Spleen (tissue), 11 donors: ENCODE data around the gene WWP2. TPM values are rescaled to one million over a fixed set of nuclear protein-coding genes. Genes with fewer than 3 reads are reported as not detected.

ENCODE experiments used
- DNase-seq: peaks from one replicate; pipeline ENCODE4 v3.0.0-alpha.2; 2020
- H3K27ac ChIP-seq, 8 donors: fragments of 200-600 bp; sonication (generic) in 7 of 8; 1 replicate in 4 of 8; 2 replicates in 4 of 8; pipeline versions ENCODE4 v1.5.0 to v1.8.0; 2016 to 2021; ENCODE audit warnings: inconsistent platforms in 4 of 8, mild to moderate bottlenecking in 4 of 8, moderate library complexity in 1 of 8
- H3K27me3 ChIP-seq, 7 donors: fragments of 200-600 bp; sonication (generic) in 6 of 7; replicated peaks in 1 of 7; 1 replicate in 4 of 7; 2 replicates in 3 of 7; pipeline versions ENCODE4 v1.5.0 to v1.8.0; 2016 to 2021; ENCODE audit warnings: inconsistent platforms in 3 of 7, mild to moderate bottlenecking in 1 of 7
- H3K36me3 ChIP-seq, 6 donors: fragments of 200-600 bp; sonication (generic) in 5 of 6; 1 replicate in 4 of 6; 2 replicates in 2 of 6; pipeline versions ENCODE4 v1.5.0 to v1.8.0; 2016 to 2021; ENCODE audit warnings: inconsistent platforms in 2 of 6
- H3K4me1 ChIP-seq, 6 donors: fragments of 200-600 bp; sonication (generic) in 5 of 6; 1 replicate in 3 of 6; 2 replicates in 3 of 6; pipeline versions ENCODE4 v1.5.0 to v1.8.0; 2016 to 2021; ENCODE audit warnings: inconsistent platforms in 3 of 6
- H3K4me3 ChIP-seq, 8 donors: fragments of 200-600 bp; sonication (generic) in 7 of 8; 1 replicate in 4 of 8; 2 replicates in 4 of 8; pipeline versions ENCODE4 v1.5.0 to v1.8.0; 2016 to 2021; ENCODE audit warnings: inconsistent platforms in 4 of 8, mild to moderate bottlenecking in 4 of 8, moderate library complexity in 2 of 8
- H3K9me3 ChIP-seq, 8 donors: fragments of 200-600 bp; sonication (generic) in 7 of 8; 1 replicate in 4 of 8; 2 replicates in 4 of 8; pipeline versions ENCODE4 v1.5.0 to v1.8.0; 2016 to 2021; ENCODE audit warnings: inconsistent platforms in 4 of 8
- POLR2A ChIP-seq, 3 donors: fragments of 450-650 bp; IDR thresholded peaks; one replicate each; pipeline ENCODE4 v1.5.1; 2017; ENCODE audit warnings: antibody characterized with exemption in 3 of 3, mild to moderate bottlenecking in 1 of 3
- POLR2AphosphoS5 ChIP-seq, 3 donors: sonication (generic); formaldehyde crosslinking; IDR thresholded peaks; one replicate each; pipeline ENCODE4 v1.5.1; 2017; ENCODE audit warnings: antibody characterized with exemption in 3 of 3
- WGBS, 5 donors: extraction: QIAGEN DNeasy Blood & Tissue Kit in 3 of 5; methylation state at CpG; one replicate each; pipeline versions ENCODE4 v1.1.5 to v1.1.7; 2013 to 2018; 5-methylcytosine and 5-hydroxymethylcytosine counted together
- intact Hi-C: fragments of 100-400 bp; cut with DNase I; formaldehyde crosslinking; loops from one replicate; pipeline ENCODE4 v1.15.0; 2023; ENCODE audit warnings: low total_unique reads
- polyA plus RNA-seq, 3 donors: library from polyadenylated mRNA; stranded (reverse); fragments of 200-250 nt; gene quantifications; one replicate each; pipeline ENCODE4 v1.2.1, GENCODE V29; 2013
- total RNA-seq, 7 donors: library from RNA; depleted of rRNA in 3 of 7; stranded (reverse); fragments of >200 nt in 3 of 7; fragmentation: NEBNext Ultra II Directional in 4 of 7; extraction: Animal tissue kit (Norgen Biotek cat#: 25700) in 4 of 7; gene quantifications; one replicate each; pipeline versions ENCODE4 v1.1.0 to v1.2.1, GENCODE V29; 2016 to 2021
- TF ChIP-seq, protein P1 (sequence below), 11 experiments: fragments of 200-600 bp in 7 of 11; fragments of 450-650 bp in 4 of 11; sonication (generic) in 4 of 11; IDR thresholded peaks in 8 of 11; conservative IDR thresholded peaks in 3 of 11; 1 replicate in 7 of 11; 2 replicates in 4 of 11; pipeline versions ENCODE4 v1.4.0 to v1.8.0; 2016 to 2021; ENCODE audit warnings: antibody characterized with exemption in 11 of 11, inconsistent platforms in 4 of 11, mild to moderate bottlenecking in 1 of 11
- donor health status: healthy with polysubstance abuse.
- donor health status: DM: no; HTN: no; CAD: no; lungs with moderate emphysema.
- donor health status: DM: no; HTN: no; CAD: no.
- donor health status: Bipolar disorder and iron deficiency.
- donor health status: healthy.
- donor health status: DM: no; HTN: no; CAD: no.
- donor health status: DM: yes; HTN: yes; CAD: no.

Gene WWP2
- total and polyA plus RNA-seq, 10 donors, result 13.7 to 109 (median 67.7) TPM

DNA sequence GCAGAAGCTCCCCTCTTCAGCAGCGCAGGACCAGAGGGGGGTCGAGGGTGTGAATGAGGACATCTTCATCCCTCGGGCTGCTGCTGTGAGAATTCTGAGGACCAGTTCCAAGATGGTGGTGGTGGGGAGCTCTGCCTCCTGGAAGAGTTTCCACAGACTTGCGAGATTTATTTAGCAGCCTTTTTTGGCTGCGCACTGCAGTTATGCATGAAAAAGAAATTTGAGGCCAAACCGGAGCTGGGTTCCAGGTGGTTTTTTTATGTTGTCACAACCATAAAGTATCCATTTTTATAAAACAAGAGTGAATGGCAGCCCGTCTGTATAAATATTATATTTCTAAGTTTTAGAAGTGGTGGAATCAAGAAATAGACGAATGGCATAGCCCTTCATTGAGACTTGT is 112.1 kb downstream of the WWP2 start:
- no peak overlapping the region for H3K27ac ChIP-seq

DNA sequence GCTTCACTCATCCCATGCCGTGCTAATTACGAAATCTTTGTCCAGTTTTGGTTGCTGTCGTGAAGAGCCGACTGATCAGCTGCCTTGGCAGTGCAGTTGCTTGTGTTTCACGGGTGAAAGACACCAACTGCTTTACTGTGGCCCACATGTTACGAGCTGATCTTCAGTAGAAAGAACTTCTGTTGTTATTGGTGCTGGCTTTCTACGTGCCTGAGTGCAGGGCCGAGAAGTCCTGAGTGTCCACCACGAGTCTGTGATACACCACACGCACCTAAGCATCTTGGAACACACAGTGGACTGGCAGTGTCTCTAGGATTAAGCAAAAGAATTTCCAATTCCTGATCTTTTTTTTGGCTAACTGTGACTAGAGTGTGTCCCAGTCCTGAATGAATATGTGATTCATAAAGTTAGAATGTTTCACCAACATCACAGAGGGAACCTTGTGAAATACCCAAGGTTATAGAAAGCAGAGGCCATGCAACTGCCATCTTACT is 118.6 kb downstream of the WWP2 start:
- TF ChIP-seq, protein P1, sequence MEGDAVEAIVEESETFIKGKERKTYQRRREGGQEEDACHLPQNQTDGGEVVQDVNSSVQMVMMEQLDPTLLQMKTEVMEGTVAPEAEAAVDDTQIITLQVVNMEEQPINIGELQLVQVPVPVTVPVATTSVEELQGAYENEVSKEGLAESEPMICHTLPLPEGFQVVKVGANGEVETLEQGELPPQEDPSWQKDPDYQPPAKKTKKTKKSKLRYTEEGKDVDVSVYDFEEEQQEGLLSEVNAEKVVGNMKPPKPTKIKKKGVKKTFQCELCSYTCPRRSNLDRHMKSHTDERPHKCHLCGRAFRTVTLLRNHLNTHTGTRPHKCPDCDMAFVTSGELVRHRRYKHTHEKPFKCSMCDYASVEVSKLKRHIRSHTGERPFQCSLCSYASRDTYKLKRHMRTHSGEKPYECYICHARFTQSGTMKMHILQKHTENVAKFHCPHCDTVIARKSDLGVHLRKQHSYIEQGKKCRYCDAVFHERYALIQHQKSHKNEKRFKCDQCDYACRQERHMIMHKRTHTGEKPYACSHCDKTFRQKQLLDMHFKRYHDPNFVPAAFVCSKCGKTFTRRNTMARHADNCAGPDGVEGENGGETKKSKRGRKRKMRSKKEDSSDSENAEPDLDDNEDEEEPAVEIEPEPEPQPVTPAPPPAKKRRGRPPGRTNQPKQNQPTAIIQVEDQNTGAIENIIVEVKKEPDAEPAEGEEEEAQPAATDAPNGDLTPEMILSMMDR (IDR thresholded peaks at IDR 0.05 in 8 of 11, conservative IDR thresholded peaks at IDR 0.05 in 3 of 11), result no peak
- TF ChIP-seq POLR2AphosphoS5 (IDR thresholded peaks at IDR 0.05) (no peak), POLR2A (IDR thresholded peaks at IDR 0.05) (no peak)
- no peak overlapping the region for H3K4me3 ChIP-seq
- no peak overlapping the region for H3K27ac ChIP-seq

More for the DNA sequence above, 112.1 kb downstream of the WWP2 start:
- intact Hi-C loops, result no loop called here
- DNase-seq, result no peak
- Histone ChIP-seq H3K36me3 (peaks cover 0 to 99% (median 69%) of the 10 kb centered on the region in 6 donors), H3K4me1 (peaks cover 0 to 9% (median 0%) of the 10 kb centered on the region in 6 donors), H3K4me3 (no peak overlapping the region), H3K9me3 (peaks cover 0 to 13% (median 11%) of the 10 kb centered on the region in 8 donors), H3K27me3 (no peaks in the 10 kb centered on the region)
- TF ChIP-seq POLR2AphosphoS5 (IDR thresholded peaks at IDR 0.05) (no peak), POLR2A (IDR thresholded peaks at IDR 0.05) (no peak)
- TF ChIP-seq, protein P1 (IDR thresholded peaks at IDR 0.05 in 8 of 11, conservative IDR thresholded peaks at IDR 0.05 in 3 of 11), result no peak
- 83 to 92% (median 88%) methylated on average over 8 of the region's 8 CpGs for WGBS, 5 donors

DNA sequence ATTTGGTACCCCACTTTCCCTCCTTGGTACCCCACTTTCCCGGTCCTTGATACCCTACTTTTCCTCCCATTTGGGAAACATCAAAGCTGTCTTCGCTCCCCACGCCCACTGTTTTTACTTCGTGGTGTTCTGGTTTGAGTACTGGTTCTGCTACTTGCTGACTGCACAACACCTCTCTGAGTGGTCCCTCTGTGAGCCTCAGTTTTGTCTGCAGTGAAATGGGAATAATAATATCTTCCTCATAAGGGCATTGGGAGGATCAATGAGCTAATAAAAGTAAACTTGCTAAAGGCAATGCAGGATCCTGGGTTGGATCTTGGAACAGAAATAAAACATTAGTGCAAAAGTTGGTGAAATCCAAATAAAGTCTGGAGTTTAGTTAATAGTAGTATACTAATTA is 119.0 kb downstream of the WWP2 start:
- TF ChIP-seq POLR2A (IDR thresholded peaks at IDR 0.05), result no peak
- TF ChIP-seq, protein P1 (IDR thresholded peaks at IDR 0.05 in 8 of 11, conservative IDR thresholded peaks at IDR 0.05 in 3 of 11), result no peak
- TF ChIP-seq POLR2AphosphoS5 (IDR thresholded peaks at IDR 0.05), result no peak
- intact Hi-C loops, result no loop called here
- Histone ChIP-seq H3K27ac (no peak overlapping the region), H3K9me3 (peaks cover 0 to 11% (median 10%) of the 10 kb centered on the region in 8 donors), H3K36me3 (peaks cover 0 to 88% (median 34%) of the 10 kb centered on the region in 6 donors), H3K4me3 (no peak overlapping the region), H3K4me1 (no peaks in the 10 kb centered on the region), H3K27me3 (no peaks in the 10 kb centered on the region)
- DNase-seq, result no peak
- 94 to 99% (median 96%) methylated on average over 4 of the region's 4 CpGs for WGBS, 5 donors

More for the DNA sequence above, 118.6 kb downstream of the WWP2 start:
- intact Hi-C loops, result no loop called here
- Histone ChIP-seq H3K9me3 (peaks cover 0 to 13% (median 11%) of the 10 kb centered on the region in 8 donors), H3K27me3 (no peaks in the 10 kb centered on the region), H3K36me3 (peaks cover 0 to 89% (median 38%) of the 10 kb centered on the region in 6 donors), H3K4me1 (no peaks in the 10 kb centered on the region)
- 93 to 97% (median 93%) methylated on average over 10 of the region's 10 CpGs for WGBS, 5 donors
- no peak for DNase-seq

DNA sequence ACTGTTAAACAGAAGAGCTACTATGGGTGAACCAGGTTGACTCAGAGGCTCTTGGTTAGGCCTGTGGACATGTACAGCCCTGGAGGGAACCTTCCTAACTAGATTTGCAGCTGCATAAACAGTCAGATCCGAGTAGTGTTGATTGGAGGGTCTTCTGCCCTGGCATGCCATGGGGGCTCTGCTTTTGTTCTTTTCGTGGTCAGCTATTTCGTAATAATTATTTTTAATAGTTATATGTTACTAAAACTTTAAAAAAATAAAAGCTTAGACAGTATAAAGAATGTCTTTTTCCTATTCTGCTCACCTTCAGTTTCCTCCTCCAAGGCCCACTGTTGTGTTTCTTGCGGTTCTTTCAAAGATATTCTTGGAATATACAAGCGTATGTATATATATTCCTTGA is 121.6 kb downstream of the WWP2 start:
- 96 to 98% (median 98%) methylated on average over 5 of the region's 5 CpGs for whole genome bisulfite sequencing, 5 donors

More for the DNA sequence above, 121.6 kb downstream of the WWP2 start:
- Histone ChIP-seq H3K4me3 (no peak overlapping the region), H3K27ac (no peak overlapping the region), H3K9me3 (no peaks in the 10 kb centered on the region), H3K27me3 (no peaks in the 10 kb centered on the region), H3K36me3 (peaks cover 0 to 84% (median 22%) of the 10 kb centered on the region in 6 donors), H3K4me1 (no peaks in the 10 kb centered on the region)
- TF ChIP-seq, protein P1 (IDR thresholded peaks at IDR 0.05 in 8 of 11, conservative IDR thresholded peaks at IDR 0.05 in 3 of 11), result no peak
- TF ChIP-seq POLR2AphosphoS5 (IDR thresholded peaks at IDR 0.05) (no peak), POLR2A (IDR thresholded peaks at IDR 0.05) (no peak)
- DNase-seq, result no peak
- intact Hi-C loops, result no loop called here
